KMS-11 (cell line): ENCODE results near the gene MIDN.
"Not testable (repeated sequence)": the region's sequence is repeated elsewhere in the genome, so short reads cannot be mapped to it uniquely, and the experiment has no call there.

Experiments used
- H2AFZ ChIP-seq: fragments of 200-600 bp; sonication (generic); 2 replicates; pipeline ENCODE4 v1.6.1; 2016; ENCODE audit warnings: antibody characterized with exemption, mixed run types, low read depth
- H3K27ac ChIP-seq: fragments of 200-600 bp; sonication (generic); 2 replicates; pipeline ENCODE4 v1.6.1; 2016; ENCODE audit warnings: mild to moderate bottlenecking, mixed run types
- H3K27me3 ChIP-seq: fragments of 200-600 bp; sonication (generic); 2 replicates; pipeline ENCODE4 v1.6.1; 2017; ENCODE audit warnings: mild to moderate bottlenecking, low read depth, mixed run types, moderate library complexity; ENCODE audit not compliant: insufficient read depth
- H3K36me3 ChIP-seq: fragments of 200-600 bp; sonication (generic); 2 replicates; pipeline ENCODE4 v1.6.1; 2017; ENCODE audit warnings: mild to moderate bottlenecking, mixed run types; ENCODE audit not compliant: insufficient read depth
- H3K4me1 ChIP-seq: fragments of 200-600 bp; sonication (generic); 2 replicates; pipeline ENCODE4 v1.6.1; 2016; ENCODE audit warnings: mild to moderate bottlenecking, low read depth, mixed run types; ENCODE audit not compliant: poor library complexity, severe bottlenecking
- H3K4me2 ChIP-seq: fragments of 200-600 bp; sonication (generic); 2 replicates; pipeline ENCODE4 v1.7.0; 2016; ENCODE audit warnings: mild to moderate bottlenecking, mixed run types
- H3K4me3 ChIP-seq: fragments of 200-600 bp; sonication (generic); IDR thresholded peaks from 2 replicates; pipeline ENCODE4 v1.6.1; 2017; ENCODE audit warnings: low read depth, low read length, mixed read lengths; ENCODE audit not compliant: insufficient read depth
- H3K79me2 ChIP-seq: fragments of 200-600 bp; sonication (generic); 2 replicates; pipeline ENCODE4 v1.6.1; 2016; ENCODE audit warnings: low read depth, mixed run types; ENCODE audit not compliant: insufficient read depth
- H3K9ac ChIP-seq: fragments of 200-600 bp; sonication (generic); 2 replicates; pipeline ENCODE4 v1.6.1; 2016; ENCODE audit warnings: mild to moderate bottlenecking, mixed run types
- H4K20me1 ChIP-seq: fragments of 200-600 bp; sonication (generic); 2 replicates; pipeline ENCODE4 v1.6.1; 2016; ENCODE audit warnings: mild to moderate bottlenecking, mixed run types; ENCODE audit not compliant: insufficient read depth
- CTCF ChIP-seq: fragments of 200-600 bp; sonication (generic); conservative IDR thresholded peaks from 2 replicates; pipeline ENCODE4 v1.6.1; 2017; ENCODE audit warnings: low read depth, mild to moderate bottlenecking, antibody characterized with exemption, low read length, moderate library complexity, mixed read lengths

Gene MIDN

GRCh38 chr19:1245494-1246264 lies 2.7 kb upstream of the MIDN start:
- Histone ChIP-seq H3K27ac (no peak overlapping the region), H3K4me1 (peaks cover 37% of the 10 kb centered on the region), H3K36me3 (no peaks in the 10 kb centered on the region), H3K4me3 (no peak overlapping the region), H2AFZ (no peak overlapping the region), H3K27me3 (no peaks in the 10 kb centered on the region), H3K4me2 (no peak overlapping the region), H4K20me1 (no peaks in the 10 kb centered on the region), H3K9ac (no peak overlapping the region), H3K79me2 (peaks cover 9% of the 10 kb centered on the region; the same call in 1 of the 2 replicates)
- TF ChIP-seq CTCF, result no peak

GRCh38 chr19:1246265-1247087 lies 1.9 kb upstream of the MIDN start:
- H3K9ac ChIP-seq, H2AFZ ChIP-seq, H3K27me3 ChIP-seq, H3K36me3 ChIP-seq, H3K4me2 ChIP-seq, H4K20me1 ChIP-seq, H3K4me3 ChIP-seq, H3K79me2 ChIP-seq, H3K27ac ChIP-seq: not testable (repeated sequence)
- H3K4me1 ChIP-seq, result peaks cover 30% of the 10 kb centered on the region

GRCh38 chr19:1247748-1248138 lies 640 bp upstream of the MIDN start:
- no peaks in the 10 kb centered on the region for H4K20me1 ChIP-seq
- TF ChIP-seq CTCF, result no peak
- H3K36me3 ChIP-seq, result no peaks in the 10 kb centered on the region
- H3K4me3 ChIP-seq, result no peak overlapping the region
- peak overlapping the region; percentile 26; the same call in 1 of the 2 replicates for H2AFZ ChIP-seq
- H3K4me1 ChIP-seq, result peaks cover 30% of the 10 kb centered on the region
- H3K27me3 ChIP-seq, result no peaks in the 10 kb centered on the region
- H3K27ac ChIP-seq, result peak overlapping the region; percentile 91
- peak overlapping the region; percentile 14; the same call in 1 of the 2 replicates for H3K9ac ChIP-seq
- peak overlapping the region; percentile 46; the same call in 1 of the 2 replicates for H3K4me2 ChIP-seq
- no peaks in the 10 kb centered on the region; the same call in 1 of the 2 replicates for H3K79me2 ChIP-seq

- H3K9ac ChIP-seq, result peak overlapping the region; percentile 87
- H2AFZ ChIP-seq, result peak overlapping the region; percentile 47; the same call in 1 of the 2 replicates
- no peaks in the 10 kb centered on the region for H3K27me3 ChIP-seq
- no peak overlapping the region for H3K4me3 ChIP-seq
- peak overlapping the region; percentile 29; the same call in 1 of the 2 replicates for H3K4me2 ChIP-seq
- H3K36me3 ChIP-seq, result no peaks in the 10 kb centered on the region
- peaks cover 21% of the 10 kb centered on the region for H3K4me1 ChIP-seq
- peak overlapping the region; percentile 91 for H3K27ac ChIP-seq
- H4K20me1 ChIP-seq, result no peaks in the 10 kb centered on the region
- no peaks in the 10 kb centered on the region for H3K79me2 ChIP-seq
- peak; percentile 76 for TF ChIP-seq CTCF
Observed at GRCh38 chr19:1248786-1249297, 459 bp downstream of the MIDN start.
